Skeletal muscle satellite cell (primary cell): ENCODE measurements around the gene SNRPD3.

ENCODE experiments used
- H3K27me3 ChIP-seq: 2 replicates; pipeline ENCODE4 v1.7.0; 2013; ENCODE audit warnings: low read length; ENCODE audit not compliant: control insufficient read depth, insufficient read depth
- H3K36me3 ChIP-seq: 2 replicates; pipeline ENCODE4 v1.7.0; 2013; ENCODE audit warnings: mild to moderate bottlenecking, control low read depth, low read length; ENCODE audit not compliant: insufficient read depth
- H3K4me1 ChIP-seq: 2 replicates; pipeline ENCODE4 v1.7.0; 2013; ENCODE audit warnings: low read length; ENCODE audit not compliant: control insufficient read depth, insufficient read depth
- H3K4me2 ChIP-seq: 2 replicates; pipeline ENCODE4 v1.7.0; 2013; ENCODE audit warnings: mild to moderate bottlenecking, low read length
- H3K4me3 ChIP-seq: 2 replicates; pipeline ENCODE4 v1.7.0; 2013; ENCODE audit warnings: low read length
- H3K9ac ChIP-seq: 2 replicates; pipeline ENCODE4 v1.7.0; 2013; ENCODE audit warnings: mild to moderate bottlenecking, low read depth, low read length, moderate library complexity
- H3K9me3 ChIP-seq: replicated peaks from 2 replicates; pipeline ENCODE4 v1.7.0; 2013; ENCODE audit warnings: mild to moderate bottlenecking, control low read depth, low read length

SNRPD3 gene

GRCh38 chr22:24554313-24555164 is 1.3 kb upstream of the SNRPD3 start, which contains the start of gene GUCD1:
GUCD1 (minus strand) TSS chr22:24555138; CDS start chr22:24554991, 147 bp downstream.
- peak within 1 kb of the TSS; percentile 98 for H3K9ac ChIP-seq
- H3K4me2 ChIP-seq: peak within 1 kb of the TSS; percentile 99
- H3K4me1 ChIP-seq: peaks cover 33% of the 10 kb centered on the region
- H3K4me3 ChIP-seq: peak within 1 kb of the TSS; percentile 98
- H3K36me3 ChIP-seq: peaks cover 22% of the 10 kb centered on the region
- no peaks in the 10 kb centered on the region for H3K27me3 ChIP-seq
- no peaks in the 10 kb centered on the region for H3K9me3 ChIP-seq

GRCh38 chr22:24559471-24559870 is 3.7 kb downstream of the SNRPD3 start:
- peaks cover 16% of the 10 kb centered on the region for H3K4me1 ChIP-seq
- H3K36me3 ChIP-seq: peaks cover 32% of the 10 kb centered on the region
- H3K9me3 ChIP-seq: no peaks in the 10 kb centered on the region
- H3K4me3 ChIP-seq: no peak overlapping the region
- no peaks in the 10 kb centered on the region for H3K27me3 ChIP-seq
- no peak overlapping the region for H3K9ac ChIP-seq
- no peak overlapping the region for H3K4me2 ChIP-seq

GRCh38 chr22:24563246-24563645 is 7.4 kb downstream of the SNRPD3 start:
- Histone ChIP-seq H3K27me3 (no peaks in the 10 kb centered on the region), H3K9me3 (no peaks in the 10 kb centered on the region), H3K4me1 (peaks cover 4% of the 10 kb centered on the region), H3K9ac (no peak overlapping the region), H3K4me2 (no peak overlapping the region), H3K36me3 (peaks cover 31% of the 10 kb centered on the region), H3K4me3 (no peak overlapping the region)

- Histone ChIP-seq H3K27me3 (no peaks in the 10 kb centered on the region), H3K9ac (peak overlapping the region; percentile 18), H3K36me3 (peaks cover 25% of the 10 kb centered on the region), H3K9me3 (no peaks in the 10 kb centered on the region), H3K4me3 (no peak overlapping the region), H3K4me2 (no peak overlapping the region), H3K4me1 (peaks cover 4% of the 10 kb centered on the region)
Observed at GRCh38 chr22:24564376-24565058, 8.7 kb downstream of the SNRPD3 start.

- H3K36me3 ChIP-seq: peaks cover 27% of the 10 kb centered on the region
- peaks cover 4% of the 10 kb centered on the region for H3K4me1 ChIP-seq
- no peak overlapping the region for H3K4me3 ChIP-seq
- H3K9me3 ChIP-seq: no peaks in the 10 kb centered on the region
- no peak overlapping the region for H3K4me2 ChIP-seq
- no peak overlapping the region for H3K9ac ChIP-seq
- no peaks in the 10 kb centered on the region for H3K27me3 ChIP-seq
Observed at GRCh38 chr22:24565077-24565476, 9.3 kb downstream of the SNRPD3 start.

- Histone ChIP-seq H3K9ac (no peak overlapping the region), H3K36me3 (peaks cover 31% of the 10 kb centered on the region), H3K9me3 (no peaks in the 10 kb centered on the region), H3K27me3 (no peaks in the 10 kb centered on the region), H3K4me1 (peaks cover 4% of the 10 kb centered on the region), H3K4me2 (no peak overlapping the region), H3K4me3 (no peak overlapping the region)
Observed at GRCh38 chr22:24566899-24567511, 11.2 kb downstream of the SNRPD3 start.

GRCh38 chr22:24567668-24568067 is 11.9 kb downstream of the SNRPD3 start:
- Histone ChIP-seq H3K27me3 (no peaks in the 10 kb centered on the region), H3K36me3 (peaks cover 36% of the 10 kb centered on the region), H3K4me3 (no peak overlapping the region), H3K4me2 (no peak overlapping the region), H3K9me3 (no peaks in the 10 kb centered on the region), H3K4me1 (peaks cover 4% of the 10 kb centered on the region), H3K9ac (no peak overlapping the region)

GRCh38 chr22:24571266-24571665 is 15.5 kb downstream of the SNRPD3 start:
- no peaks in the 10 kb centered on the region for H3K4me1 ChIP-seq
- H3K27me3 ChIP-seq: no peaks in the 10 kb centered on the region
- H3K36me3 ChIP-seq: peaks cover 49% of the 10 kb centered on the region
- no peak overlapping the region for H3K4me2 ChIP-seq
- no peak overlapping the region for H3K4me3 ChIP-seq
- H3K9ac ChIP-seq: no peak overlapping the region
- no peaks in the 10 kb centered on the region for H3K9me3 ChIP-seq

- peaks cover 32% of the 10 kb centered on the region for H3K36me3 ChIP-seq
- H3K4me1 ChIP-seq: no peaks in the 10 kb centered on the region
- H3K4me2 ChIP-seq: no peak overlapping the region
- H3K9me3 ChIP-seq: no peaks in the 10 kb centered on the region
- no peak overlapping the region for H3K9ac ChIP-seq
- no peak overlapping the region for H3K4me3 ChIP-seq
- H3K27me3 ChIP-seq: no peaks in the 10 kb centered on the region
Observed at GRCh38 chr22:24576778-24577177, 21.0 kb downstream of the SNRPD3 start.

- Histone ChIP-seq H3K9me3 (no peaks in the 10 kb centered on the region), H3K4me3 (no peak overlapping the region), H3K4me1 (peaks cover 4% of the 10 kb centered on the region), H3K4me2 (no peak overlapping the region), H3K9ac (no peak overlapping the region), H3K27me3 (no peaks in the 10 kb centered on the region), H3K36me3 (peaks cover 15% of the 10 kb centered on the region)
Observed at GRCh38 chr22:24578355-24579257, 22.8 kb downstream of the SNRPD3 start.

- H3K9ac ChIP-seq: no peak overlapping the region
- H3K9me3 ChIP-seq: no peaks in the 10 kb centered on the region
- peaks cover 10% of the 10 kb centered on the region for H3K36me3 ChIP-seq
- no peak overlapping the region for H3K4me3 ChIP-seq
- no peak overlapping the region for H3K4me2 ChIP-seq
- H3K27me3 ChIP-seq: no peaks in the 10 kb centered on the region
- H3K4me1 ChIP-seq: peaks cover 6% of the 10 kb centered on the region
Observed at GRCh38 chr22:24579258-24579601, 23.4 kb downstream of the SNRPD3 start.
